ENCODE measurements around the gene RILPL1. TPM values are rescaled to one million over a fixed set of nuclear protein-coding genes. Genes with fewer than 3 reads are reported as not detected.
"Not testable (repeated sequence)": the region's sequence is repeated elsewhere in the genome, so short reads cannot be mapped to it uniquely, and the experiment has no call there.

Gene RILPL1
- total RNA-seq, 1 donor from 2014 or later, result 9.4 TPM

DNA sequence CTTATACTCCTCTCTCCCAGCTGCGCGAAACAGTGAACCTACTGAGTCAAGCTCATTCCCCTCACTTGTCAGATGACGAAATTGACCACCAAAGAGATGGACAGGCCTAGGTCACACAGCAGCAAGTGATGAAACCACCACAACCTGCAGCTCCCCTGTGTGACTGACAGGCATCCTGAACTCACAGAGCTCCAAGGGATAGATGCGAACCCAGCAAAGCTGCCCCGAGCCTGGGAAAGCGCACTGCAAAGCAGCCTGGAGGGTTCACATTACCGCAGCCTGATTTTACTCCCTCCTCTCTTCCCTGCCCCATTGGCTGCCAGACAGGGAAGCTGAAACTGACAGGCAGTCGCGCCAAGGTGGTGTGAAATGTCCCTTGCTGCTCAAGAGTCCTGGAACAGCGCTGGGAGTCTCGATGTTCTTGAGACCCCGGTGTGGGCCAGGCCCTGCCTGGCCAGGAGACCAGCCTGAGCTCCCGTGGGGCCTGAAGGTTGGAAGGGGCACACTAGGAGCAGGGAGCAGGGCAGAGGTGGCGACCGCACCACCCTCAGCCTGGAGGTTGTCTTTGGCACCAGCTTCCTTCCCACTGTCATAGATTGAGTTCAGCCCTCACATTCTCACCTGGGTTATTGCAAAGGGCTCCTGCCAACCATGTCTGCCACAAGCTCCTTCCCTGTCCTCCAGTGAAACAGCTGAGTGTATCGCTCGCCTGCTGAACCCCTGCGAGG lies 39.2 kb downstream of the RILPL1 start:
- DNase-seq (ENCODE audit: low read depth, low spot score), result no peak

GRCh38 chr12:123492339-123493039 lies 41.0 kb downstream of the RILPL1 start:
- DNase-seq (ENCODE audit: low read depth, low spot score), result not testable (repeated sequence)

GRCh38 chr12:123491481-123491880 lies 42.0 kb downstream of the RILPL1 start:
- no peak for DNase-seq (ENCODE audit: low read depth, low spot score)

GRCh38 chr12:123491056-123491455 lies 42.5 kb downstream of the RILPL1 start:
- DNase-seq (ENCODE audit: low read depth, low spot score), result no peak

- no peak for DNase-seq (ENCODE audit: low read depth, low spot score)
These were observed 43.4 kb downstream of the RILPL1 start for GRCh38 chr12:123490089-123490488.

- no peak for DNase-seq (ENCODE audit: low read depth, low spot score)
These were observed 43.9 kb downstream of the RILPL1 start for GRCh38 chr12:123489580-123489979.

DNA sequence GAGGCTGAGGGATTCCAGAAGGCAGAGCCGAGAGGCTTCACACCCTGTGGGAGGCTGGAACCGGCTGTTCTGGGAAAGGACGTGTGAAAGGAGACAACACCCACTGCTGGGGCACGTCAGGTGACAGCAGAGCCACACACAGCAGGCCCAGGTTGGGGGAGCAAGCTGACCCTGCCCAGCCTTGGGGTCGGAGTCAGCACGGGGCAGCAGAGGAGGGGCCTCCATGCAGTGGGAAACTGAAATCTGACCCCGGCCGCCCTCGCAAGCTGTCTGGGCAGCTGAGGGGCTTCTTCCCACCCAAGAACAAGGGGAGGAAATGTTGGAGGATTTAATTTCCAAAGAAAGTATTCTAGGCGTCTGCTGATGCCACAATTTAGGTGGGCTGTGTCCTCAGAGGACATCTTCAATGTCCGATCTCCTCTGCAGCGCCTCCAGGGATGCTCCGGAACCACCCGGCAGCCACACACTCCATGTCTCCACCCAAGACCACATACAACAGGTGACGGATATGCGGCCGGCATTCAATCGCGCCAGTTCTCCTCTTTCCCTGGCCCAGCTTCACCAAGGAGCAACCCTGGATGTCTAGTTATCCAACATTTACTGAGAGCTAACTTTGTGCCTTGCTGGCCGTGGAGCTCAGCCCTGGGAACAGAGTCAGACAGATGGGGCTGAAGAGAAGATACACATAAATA lies 44.8 kb downstream of the RILPL1 start:
- no peak for DNase-seq (ENCODE audit: low read depth, low spot score)

- no peak for DNase-seq (ENCODE audit: low read depth, low spot score)
These were observed 46.1 kb downstream of the RILPL1 start for GRCh38 chr12:123487428-123487827.

DNA sequence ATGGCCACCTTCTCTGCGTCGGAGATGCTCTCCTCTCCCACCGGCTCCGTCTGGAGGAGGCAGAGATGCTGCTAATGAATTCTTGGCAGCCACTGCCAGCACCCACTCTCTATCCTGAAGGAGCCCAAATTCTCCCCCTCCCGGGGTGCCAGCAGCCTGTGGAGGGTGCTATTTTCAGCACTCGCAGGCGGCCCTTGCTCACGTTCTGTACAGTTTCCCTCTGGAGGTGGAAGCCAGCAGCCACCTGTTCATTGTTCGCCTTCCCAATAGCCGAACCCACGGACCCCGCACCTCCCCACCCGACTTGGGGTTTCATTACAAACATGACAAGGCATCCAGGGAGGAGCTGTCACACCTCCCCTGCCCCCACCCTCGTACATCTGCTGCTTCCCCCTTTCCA lies 47.8 kb downstream of the RILPL1 start:
- DNase-seq (ENCODE audit: low read depth, low spot score), result no peak

DNA sequence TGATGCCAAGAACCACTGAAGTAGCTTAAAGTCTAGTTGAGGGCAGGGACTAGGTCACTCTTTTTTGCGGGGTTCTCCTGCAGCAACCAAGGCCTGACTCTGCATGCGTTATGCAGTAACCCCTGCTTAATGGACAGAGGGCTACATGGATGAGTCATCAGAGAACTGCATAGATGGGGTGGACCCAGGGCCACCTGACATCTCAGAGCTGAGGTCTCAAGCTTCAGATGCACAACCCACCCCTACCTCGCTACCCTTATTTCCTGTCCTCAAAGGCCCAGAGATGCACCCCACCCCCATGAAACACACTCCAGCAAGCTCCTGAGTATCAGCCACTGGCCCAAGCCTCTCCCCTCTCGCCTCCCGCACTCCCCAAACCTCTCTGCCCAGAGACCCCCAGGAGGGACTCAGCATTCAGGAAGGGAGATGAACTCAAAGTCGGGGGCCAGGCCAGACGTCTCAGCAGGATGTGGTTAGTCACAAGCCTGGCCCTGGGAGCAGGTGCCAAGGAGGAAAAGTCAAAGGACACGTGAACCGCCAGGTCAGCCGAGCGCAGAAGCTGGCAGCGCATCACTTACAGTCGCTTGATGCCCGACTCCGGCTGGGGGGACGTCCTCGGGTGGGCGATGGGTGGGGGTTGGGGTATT lies 49.8 kb downstream of the RILPL1 start:
- no peak for DNase-seq (ENCODE audit: low read depth, low spot score)

- DNase-seq (ENCODE audit: low read depth, low spot score), result no peak
These were observed 50.6 kb downstream of the RILPL1 start for GRCh38 chr12:123482876-123483275.

DNA sequence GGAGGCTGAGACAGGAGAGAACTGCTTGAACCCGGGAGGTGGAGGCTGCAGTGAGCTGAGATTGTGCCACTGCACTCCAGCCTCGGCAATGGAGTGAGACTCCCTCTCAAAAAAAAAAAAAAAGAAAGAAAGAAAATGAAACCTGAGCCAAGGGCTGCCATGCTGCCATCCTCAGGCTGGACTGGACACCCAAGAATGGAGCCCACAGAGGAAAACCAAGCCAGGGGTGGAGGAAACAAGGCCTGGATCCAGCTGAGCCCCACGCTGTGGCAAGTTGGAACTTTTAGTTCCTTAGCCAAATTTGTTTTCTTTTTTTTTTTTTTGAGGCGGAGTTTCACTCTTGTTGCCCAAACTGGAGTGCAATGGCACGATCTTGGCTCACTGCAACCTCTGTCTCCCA lies 52.3 kb downstream of the RILPL1 start:
- not testable (repeated sequence) for DNase-seq (ENCODE audit: low read depth, low spot score)

- no peak for DNase-seq (ENCODE audit: low read depth, low spot score)
These were observed 53.9 kb downstream of the RILPL1 start for GRCh38 chr12:123479442-123480180.

DNA sequence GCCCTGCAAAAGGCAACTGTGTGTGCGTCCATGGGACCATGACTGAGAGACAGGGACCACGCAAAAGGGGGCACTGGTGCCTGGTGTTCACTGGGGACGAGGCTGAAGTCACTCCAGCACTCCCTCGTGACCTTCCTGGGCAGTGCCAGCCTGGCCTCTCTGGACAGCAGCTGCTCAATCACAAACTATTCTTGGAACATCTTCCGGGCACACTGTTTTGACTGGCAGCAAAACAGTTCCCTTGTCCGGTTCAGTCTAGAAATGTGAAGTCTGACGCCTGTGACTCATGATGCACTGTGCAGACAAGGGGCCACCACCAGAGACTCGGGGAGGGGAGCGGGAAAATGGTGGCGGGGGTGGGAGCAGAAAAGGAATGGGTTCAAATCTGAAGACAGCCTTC lies 54.8 kb downstream of the RILPL1 start:
- DNase-seq (ENCODE audit: low read depth, low spot score), result peak; percentile 62

DNA sequence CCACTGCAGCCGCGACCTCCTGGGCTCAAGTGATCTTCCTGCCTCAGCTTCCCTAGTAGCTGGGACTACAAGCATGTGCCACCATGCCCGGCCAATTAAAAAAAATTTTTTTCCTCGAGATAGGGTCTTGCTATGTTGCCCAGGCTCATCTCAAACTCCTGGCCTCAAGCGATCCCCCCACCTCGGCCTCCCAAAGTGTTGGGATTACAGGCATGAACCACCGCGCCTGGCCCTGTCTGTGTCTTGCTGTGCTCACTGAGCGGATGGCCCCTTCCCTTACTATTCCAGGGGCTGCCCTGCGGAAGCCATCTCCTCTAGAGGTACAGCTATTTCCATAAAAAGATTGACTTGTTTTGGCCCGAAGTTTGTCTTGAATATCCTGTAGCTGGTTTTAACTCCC lies 55.5 kb downstream of the RILPL1 start:
- DNase-seq (ENCODE audit: low read depth, low spot score), result no peak

GRCh38 chr12:123475246-123475703 lies 58.2 kb downstream of the RILPL1 start:
- DNase-seq (ENCODE audit: low read depth, low spot score), result no peak

- no peak for DNase-seq (ENCODE audit: low read depth, low spot score)
These were observed 58.9 kb downstream of the RILPL1 start for GRCh38 chr12:123474485-123475245.

DNA sequence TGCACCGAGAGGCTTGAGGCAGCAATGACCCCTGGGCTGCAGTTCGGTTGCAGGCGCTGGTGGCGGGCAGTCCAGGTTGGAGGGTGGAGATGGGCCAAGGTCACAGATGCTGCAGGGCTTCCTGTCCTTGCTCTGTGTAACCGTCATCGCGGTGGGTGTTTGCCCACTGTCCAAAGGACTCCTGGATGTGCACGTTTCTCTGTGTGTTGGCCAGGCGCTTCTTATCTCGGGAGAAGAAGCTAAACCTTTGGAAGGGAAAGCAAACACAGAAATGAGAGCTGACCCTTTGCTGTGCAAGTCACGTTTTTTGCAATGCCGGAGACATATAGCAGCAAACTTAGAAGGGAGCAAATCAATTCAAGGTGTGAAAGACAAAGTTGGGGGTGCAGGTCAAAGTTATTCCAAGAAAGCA lies 61.1 kb downstream of the RILPL1 start:
- DNase-seq (ENCODE audit: low read depth, low spot score), result no peak

GRCh38 chr12:123471374-123472068 lies 62.0 kb downstream of the RILPL1 start:
- no peak for DNase-seq (ENCODE audit: low read depth, low spot score)

DNA sequence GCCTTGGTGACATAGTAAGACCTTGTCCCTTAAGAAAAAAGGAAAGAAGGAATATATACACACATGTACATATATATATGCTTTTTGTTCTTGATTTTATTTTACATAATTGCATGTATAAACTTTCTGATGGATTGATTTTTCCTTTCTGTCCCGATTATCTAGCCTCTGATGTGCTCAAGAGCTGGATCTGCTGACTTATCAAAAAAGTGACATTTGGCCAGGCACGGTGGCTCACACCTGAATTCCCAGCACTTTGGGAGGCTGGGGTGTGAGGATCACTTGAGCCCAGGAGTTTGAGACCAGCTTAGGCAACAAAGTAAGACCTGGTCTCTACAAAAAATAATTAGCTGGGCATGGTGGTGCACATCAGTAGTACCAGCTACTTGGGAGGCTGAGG lies 63.5 kb downstream of the RILPL1 start:
- no peak for DNase-seq (ENCODE audit: low read depth, low spot score)
